ENCODE results near the gene MBOAT7. TPM values are rescaled to one million over a fixed set of nuclear protein-coding genes. Genes with fewer than 3 reads are reported as not detected.

MBOAT7 gene
- total RNA-seq, 1 donor from 2014 or later: 12.2 TPM

DNA sequence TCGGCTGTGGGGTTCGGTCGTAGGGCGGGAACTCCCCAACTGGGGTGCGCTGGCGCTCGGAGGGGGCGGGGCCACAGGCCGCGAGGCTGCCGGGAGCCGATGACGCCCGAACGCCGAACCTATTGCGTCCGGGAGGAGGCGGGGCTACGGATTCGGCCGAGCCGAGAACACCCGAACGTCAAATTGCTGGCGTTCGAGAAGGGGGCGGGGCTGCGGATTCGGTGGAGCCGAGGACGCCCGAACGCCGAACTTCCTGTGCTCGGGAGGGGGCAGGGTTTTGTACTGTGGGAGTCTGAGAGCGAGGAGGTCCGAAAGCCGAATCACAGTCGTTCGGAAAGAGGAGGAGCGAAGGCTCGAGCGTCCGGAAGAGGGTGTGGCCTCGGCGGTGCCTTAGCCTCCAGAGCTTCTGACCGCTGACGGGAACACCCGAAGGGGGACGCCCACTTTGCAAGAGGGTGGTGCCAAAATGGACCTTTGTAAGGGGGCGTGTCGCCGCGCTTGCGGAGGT lies 1.2 kb upstream of the MBOAT7 start:
- H3K4me3 ChIP-seq: peak overlapping the region; percentile 91
- H3K27me3 ChIP-seq (ENCODE audit: low read depth): no peaks in the 10 kb centered on the region
- no peaks in the 10 kb centered on the region for H3K9me3 ChIP-seq (replicated peaks)
- H3K4me1 ChIP-seq: peaks cover 36% of the 10 kb centered on the region
- intact Hi-C loops (cut with micrococcal nuclease): no loop called here
- H3K36me3 ChIP-seq: peaks cover 27% of the 10 kb centered on the region
- H3K27ac ChIP-seq (replicated peaks): peak overlapping the region; percentile 100
- TF ChIP-seq, protein P1, sequence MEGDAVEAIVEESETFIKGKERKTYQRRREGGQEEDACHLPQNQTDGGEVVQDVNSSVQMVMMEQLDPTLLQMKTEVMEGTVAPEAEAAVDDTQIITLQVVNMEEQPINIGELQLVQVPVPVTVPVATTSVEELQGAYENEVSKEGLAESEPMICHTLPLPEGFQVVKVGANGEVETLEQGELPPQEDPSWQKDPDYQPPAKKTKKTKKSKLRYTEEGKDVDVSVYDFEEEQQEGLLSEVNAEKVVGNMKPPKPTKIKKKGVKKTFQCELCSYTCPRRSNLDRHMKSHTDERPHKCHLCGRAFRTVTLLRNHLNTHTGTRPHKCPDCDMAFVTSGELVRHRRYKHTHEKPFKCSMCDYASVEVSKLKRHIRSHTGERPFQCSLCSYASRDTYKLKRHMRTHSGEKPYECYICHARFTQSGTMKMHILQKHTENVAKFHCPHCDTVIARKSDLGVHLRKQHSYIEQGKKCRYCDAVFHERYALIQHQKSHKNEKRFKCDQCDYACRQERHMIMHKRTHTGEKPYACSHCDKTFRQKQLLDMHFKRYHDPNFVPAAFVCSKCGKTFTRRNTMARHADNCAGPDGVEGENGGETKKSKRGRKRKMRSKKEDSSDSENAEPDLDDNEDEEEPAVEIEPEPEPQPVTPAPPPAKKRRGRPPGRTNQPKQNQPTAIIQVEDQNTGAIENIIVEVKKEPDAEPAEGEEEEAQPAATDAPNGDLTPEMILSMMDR (IDR thresholded peaks at IDR 0.05; ENCODE audit: borderline replicate concordance): no peak
- DNase-seq: peak; percentile 99

DNA sequence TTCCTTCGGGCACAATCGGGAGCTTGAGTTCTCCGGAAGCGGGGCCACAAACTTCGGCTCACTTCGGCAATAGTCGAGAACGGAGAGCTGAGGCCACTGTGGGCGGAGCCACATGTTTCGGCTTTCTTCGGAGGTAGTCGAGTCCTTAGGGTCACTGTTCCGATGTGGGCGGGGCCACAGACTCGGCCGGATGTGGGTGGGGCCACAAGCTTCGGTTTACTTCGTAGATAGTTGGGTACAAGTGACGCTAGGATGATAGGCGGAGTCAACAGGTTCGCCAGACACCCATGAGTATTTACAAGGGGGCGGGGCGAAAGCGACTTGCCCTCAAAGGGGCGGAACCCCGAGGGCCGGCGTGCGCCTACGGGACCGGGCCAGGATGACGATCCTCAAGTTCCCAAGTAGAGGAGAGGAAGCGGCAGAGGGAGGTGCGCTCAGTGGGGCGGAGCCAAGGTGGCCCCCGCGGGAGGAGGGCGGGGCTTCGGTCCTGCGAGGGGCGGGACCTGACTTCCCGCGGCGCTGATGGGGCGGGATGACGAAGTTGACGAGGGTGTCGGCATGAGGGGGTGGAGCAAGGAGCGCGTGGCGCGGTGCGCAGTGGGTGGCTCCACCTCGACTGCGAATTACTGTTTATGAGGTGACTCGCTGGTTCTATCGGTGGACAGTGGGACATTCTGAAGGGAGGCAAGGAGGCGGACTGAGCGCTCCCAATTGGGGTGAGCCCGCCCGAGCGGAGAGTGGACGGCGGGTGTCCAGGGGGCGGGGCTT lies 539 bp upstream of the MBOAT7 start:
- TF ChIP-seq, protein P1 (IDR thresholded peaks at IDR 0.05; ENCODE audit: borderline replicate concordance): no peak
- intact Hi-C loops (cut with micrococcal nuclease): no loop called here
- peak; percentile 100 for DNase-seq

DNA sequence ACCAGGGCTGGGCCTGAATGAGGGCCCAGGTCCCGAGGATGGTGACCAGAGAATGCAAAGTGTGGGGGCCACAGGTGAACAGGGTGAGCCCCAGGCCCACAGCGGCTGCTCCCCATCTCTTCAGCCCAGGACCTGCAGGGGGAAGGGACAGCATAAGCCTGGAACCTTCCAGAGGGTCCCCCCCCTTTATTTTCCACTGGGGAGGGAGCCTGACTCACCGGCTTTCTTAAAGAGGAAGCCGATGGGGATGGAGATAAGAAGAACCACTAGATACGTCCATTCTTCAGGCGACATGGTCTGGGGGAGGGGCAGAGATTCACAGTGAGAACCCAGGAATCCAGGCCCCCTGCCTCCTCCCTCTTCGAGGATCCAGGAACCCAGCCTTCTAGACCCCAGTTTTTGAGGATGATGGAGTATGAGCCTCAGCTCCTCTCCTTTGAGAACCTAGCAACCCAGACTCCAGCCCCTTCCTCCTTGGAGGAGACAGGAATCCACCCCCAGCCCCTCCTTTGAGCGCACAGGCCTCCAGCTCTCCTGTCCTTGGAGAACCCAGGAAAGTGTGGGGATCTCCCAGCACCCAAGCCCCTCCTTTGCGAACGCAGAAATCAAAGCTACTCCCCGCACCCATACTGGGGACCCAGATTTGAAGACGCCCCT lies 1.0 kb downstream of the MBOAT7 start:
- TF ChIP-seq, protein P1 (IDR thresholded peaks at IDR 0.05; ENCODE audit: borderline replicate concordance): no peak

More for the DNA sequence above, 539 bp upstream of the MBOAT7 start:
- Histone ChIP-seq H3K4me3 (peak overlapping the region; percentile 91), H3K4me1 (peaks cover 36% of the 10 kb centered on the region), H3K27ac (replicated peaks) (peak overlapping the region; percentile 100), H3K27me3 (ENCODE audit: low read depth) (no peaks in the 10 kb centered on the region), H3K36me3 (peaks cover 22% of the 10 kb centered on the region), H3K9me3 (replicated peaks) (no peaks in the 10 kb centered on the region)

DNA sequence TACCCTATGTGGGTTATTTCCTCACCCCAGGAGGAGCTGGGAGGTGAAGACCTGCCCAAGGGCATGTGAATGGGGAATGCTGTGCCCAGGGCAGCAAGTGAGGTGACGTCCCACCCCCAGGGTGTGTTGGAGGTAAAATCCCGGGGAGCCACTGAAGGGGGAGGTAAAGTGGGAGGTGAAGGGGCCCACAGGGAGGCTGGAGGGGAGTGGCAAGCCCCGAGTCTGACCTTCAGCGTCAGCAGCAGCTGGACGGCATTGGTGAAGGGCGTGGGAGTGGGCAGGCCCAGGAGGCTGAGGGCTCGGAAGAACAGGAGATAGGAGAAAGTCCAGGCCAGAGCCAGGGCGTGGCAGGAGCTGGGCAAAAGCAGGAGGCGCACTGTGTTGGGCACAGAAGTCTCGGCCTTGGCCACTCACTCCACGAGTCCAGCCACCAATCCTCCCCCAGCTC lies 2.4 kb downstream of the MBOAT7 start:
- H3K27ac ChIP-seq (replicated peaks): no peak overlapping the region
- no peaks in the 10 kb centered on the region for H3K9me3 ChIP-seq (replicated peaks)
- no peaks in the 10 kb centered on the region for H3K27me3 ChIP-seq (ENCODE audit: low read depth)
- H3K36me3 ChIP-seq: peaks cover 10% of the 10 kb centered on the region
- DNase-seq: no peak
- peaks cover 28% of the 10 kb centered on the region for H3K4me1 ChIP-seq
- intact Hi-C loops (cut with micrococcal nuclease): no loop called here
- TF ChIP-seq, protein P1 (IDR thresholded peaks at IDR 0.05; ENCODE audit: borderline replicate concordance): no peak
- no peak overlapping the region for H3K4me3 ChIP-seq

More for the DNA sequence above, 1.0 kb downstream of the MBOAT7 start:
- peaks cover 36% of the 10 kb centered on the region for H3K4me1 ChIP-seq
- no peaks in the 10 kb centered on the region for H3K9me3 ChIP-seq (replicated peaks)
- intact Hi-C loops (cut with micrococcal nuclease): no loop called here
- no peak for DNase-seq
- peaks cover 15% of the 10 kb centered on the region for H3K36me3 ChIP-seq
- peak overlapping the region; percentile 100 for H3K27ac ChIP-seq (replicated peaks)
- no peaks in the 10 kb centered on the region for H3K27me3 ChIP-seq (ENCODE audit: low read depth)
- peak overlapping the region; percentile 91 for H3K4me3 ChIP-seq

DNA sequence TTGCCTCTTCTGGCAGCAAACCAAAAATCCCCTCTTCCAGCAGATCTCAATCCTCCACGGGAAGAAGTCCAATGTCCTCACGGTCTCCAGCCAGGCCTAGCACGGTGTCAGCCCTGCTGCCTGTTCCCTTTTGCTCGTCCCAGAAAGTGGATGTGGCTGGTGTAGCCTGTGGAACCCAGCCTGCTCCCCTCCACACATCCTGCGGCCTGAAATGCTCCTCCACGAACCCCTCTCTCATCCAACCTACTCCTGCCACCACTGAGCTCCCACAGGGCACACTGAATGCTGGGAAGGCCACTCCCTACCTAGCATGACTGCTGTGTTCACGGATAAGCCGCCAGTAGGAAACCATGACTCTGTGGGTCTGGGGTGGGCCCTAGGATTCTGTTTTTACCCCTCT lies 3.0 kb downstream of the MBOAT7 start:
- Histone ChIP-seq H3K9me3 (replicated peaks) (no peaks in the 10 kb centered on the region), H3K4me1 (peaks cover 22% of the 10 kb centered on the region), H3K36me3 (peaks cover 10% of the 10 kb centered on the region), H3K27me3 (ENCODE audit: low read depth) (no peaks in the 10 kb centered on the region), H3K4me3 (no peak overlapping the region), H3K27ac (replicated peaks) (no peak overlapping the region)
- TF ChIP-seq, protein P1 (IDR thresholded peaks at IDR 0.05; ENCODE audit: borderline replicate concordance): no peak
- no peak for DNase-seq
- intact Hi-C loops (cut with micrococcal nuclease): no loop called here
